HG02938 (cell line): ENCODE results near the gene PRKG1.
A peak's percentile ranks its signal among the peaks of the same experiment; 100 is the strongest.

Experiments used
- ATAC-seq: cut with Tn5 transposase; IDR thresholded peaks from one replicate; pipeline ENCODE4 v1.9.1; 2021; ENCODE audit warnings: mild to moderate bottlenecking, moderate library complexity; ENCODE audit not compliant: unreplicated experiment

The PRKG1 gene

DNA sequence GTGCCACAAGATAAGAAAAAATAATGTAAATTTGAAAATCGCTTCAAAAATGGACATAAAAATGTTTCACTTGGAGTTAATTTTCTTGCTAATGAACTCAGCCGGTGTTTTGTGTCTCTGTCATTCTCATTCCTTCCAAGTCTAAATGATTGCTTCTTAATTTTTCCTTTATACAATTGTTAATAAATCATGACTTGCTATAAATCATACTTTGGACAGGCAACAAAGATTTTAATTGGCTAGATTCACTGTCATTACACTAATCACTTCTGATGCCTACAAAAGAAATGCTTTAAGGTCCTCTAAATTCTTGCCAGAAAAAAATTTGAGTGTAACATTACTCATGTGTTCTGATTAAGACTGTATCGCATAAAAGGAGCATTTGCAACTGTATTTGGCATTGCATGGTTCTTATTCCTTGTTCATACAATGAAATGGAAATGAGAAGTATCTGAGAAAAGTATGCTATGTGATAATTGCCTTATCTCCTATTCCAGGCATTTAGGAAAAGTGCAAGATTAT, 1000.3 kb downstream of the PRKG1 start:
- ATAC-seq = no peak

DNA sequence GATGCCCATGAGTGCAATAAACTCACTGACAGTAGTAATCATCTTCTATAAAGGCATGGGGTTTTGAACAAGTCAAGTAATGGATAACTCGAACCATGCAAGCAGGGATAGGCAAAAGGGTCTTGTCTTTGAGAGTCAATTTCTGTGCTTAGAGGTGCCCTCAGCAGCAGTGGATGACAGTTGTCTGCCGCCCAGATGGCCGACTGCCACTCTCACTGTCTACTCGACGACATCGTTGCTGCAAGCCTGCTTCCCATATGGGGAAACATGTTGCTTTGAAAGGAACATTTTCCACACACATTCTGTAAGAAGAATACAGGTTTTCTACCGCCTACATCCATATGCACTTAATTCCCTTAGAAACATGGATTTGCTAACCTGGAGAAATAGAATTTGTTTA, 1003.5 kb downstream of the PRKG1 start:
- ATAC-seq = no peak

DNA sequence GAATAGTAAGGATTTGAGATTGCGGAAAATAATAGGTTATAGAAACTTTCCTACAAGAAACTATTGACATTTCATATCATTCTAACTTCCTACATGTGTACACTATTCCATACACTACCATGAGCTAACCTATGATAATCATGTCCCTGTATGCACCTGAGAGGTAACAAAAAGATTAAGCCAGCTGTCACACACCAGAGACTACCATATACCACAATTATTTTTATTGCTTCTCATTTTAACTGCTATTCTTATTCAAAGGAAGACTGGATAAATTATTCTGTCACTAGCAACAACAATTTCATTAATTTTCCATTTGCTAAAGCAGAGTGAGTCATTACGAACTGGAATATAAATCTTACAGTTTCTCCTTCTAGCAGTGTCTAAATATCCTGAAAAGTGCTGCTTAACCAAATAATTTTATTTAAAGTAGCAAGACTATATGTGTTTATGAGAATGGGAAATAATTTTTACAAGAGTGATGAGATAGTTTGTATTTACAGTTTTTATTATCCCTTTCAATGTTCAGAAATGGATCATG, 1004.2 kb downstream of the PRKG1 start:
- ATAC-seq = no peak

DNA sequence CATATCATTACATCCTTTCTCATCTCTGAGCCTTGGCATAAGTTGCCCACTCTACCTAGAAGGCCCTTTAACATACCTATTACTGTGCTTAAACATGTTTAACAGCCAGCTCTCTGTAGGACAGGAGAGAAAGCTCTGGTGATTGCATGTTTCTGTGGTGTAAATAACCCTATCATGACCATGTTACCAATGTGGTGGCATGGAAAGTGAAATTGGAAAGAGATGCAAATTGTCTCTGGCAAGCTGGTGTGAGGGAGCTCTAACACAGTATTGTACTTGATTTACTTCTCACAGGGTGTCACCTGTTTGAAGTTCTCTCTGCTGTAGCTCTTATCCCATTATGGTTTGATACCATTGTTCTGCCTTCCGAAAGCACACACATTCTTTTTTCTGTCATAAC, 1008.0 kb downstream of the PRKG1 start:
- peak; percentile 65 for ATAC-seq

DNA sequence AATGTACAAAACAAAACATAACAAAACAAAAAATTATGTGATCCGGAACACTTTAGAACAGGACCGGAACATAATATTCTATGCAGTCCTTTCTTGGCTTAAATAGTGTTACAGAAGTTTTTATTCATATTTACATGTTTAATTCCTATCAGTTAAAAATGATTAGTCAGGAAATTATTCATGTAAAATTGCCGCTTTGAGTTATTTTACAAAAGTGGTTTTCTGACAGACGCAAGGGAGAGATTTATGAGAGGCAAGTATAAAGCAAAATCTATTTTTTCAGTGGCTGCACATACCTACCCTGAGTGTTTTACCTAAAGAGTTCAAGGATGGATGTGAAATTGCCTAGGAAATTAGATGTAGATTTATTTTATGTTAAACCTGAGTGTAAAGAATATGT, 1009.1 kb downstream of the PRKG1 start:
- ATAC-seq = no peak

DNA sequence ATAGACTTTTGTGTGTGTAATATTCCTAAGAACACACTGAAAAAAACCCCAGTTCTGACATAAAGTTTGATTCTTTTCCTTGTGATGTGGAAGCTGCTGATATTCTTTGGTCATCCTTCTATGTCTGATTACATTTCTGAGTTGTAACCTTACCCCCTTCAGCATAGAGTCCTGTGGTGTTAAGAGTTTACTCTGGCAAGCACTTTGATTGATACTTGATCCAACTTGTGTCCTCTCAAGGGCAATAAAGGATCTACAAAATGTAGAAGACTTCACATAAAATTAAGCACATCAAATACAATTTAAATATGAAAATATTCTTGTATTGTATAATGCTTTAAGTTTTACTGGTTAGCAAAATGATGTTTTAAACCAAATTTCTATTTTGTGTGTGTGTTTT, 1018.1 kb downstream of the PRKG1 start:
- ATAC-seq = no peak

DNA sequence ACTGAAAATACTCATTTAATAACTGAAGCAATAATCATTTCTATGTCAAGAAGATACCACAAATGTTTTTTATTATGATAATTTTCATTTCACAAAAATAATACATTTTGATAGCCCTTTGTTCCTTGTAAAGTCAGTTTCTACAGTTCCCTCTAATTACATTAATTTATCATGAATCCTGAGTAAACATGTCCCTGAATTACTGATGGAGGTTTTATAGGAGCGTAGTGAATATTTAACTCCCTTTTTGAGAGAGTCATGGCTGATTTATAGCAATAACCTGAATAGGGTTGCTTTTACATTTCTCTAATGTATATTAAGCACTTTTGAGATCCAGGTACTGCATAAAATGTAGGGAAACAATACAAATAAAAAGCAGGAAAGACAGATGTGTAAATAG, 1023.8 kb downstream of the PRKG1 start:
- ATAC-seq = no peak

DNA sequence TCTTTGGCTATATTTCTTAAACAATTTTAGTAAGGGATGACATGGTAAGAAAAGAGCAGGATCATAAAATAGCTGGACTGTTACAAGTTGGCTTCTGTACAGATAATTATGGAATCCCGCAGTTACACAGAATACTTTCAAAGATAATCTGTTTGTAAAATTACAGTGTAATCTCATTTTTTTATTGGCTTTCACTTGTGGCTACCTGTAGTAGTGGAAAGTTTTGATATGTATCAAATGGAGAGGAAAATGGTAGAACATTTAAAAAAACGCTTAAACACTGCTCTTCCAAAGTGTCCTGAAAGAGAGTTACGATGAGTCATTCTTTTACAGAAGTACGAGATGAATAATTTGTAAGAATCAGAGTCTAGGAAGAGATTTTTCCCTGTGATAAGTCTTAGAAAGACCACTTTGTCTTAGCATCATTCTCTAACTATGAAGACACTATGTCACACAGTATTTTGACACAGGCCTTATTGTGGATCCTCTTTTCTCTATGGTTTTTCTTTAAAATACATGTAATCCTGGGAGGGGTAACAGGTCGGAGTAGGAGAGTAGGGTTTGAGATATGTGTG, 1024.8 kb downstream of the PRKG1 start:
- no peak for ATAC-seq

DNA sequence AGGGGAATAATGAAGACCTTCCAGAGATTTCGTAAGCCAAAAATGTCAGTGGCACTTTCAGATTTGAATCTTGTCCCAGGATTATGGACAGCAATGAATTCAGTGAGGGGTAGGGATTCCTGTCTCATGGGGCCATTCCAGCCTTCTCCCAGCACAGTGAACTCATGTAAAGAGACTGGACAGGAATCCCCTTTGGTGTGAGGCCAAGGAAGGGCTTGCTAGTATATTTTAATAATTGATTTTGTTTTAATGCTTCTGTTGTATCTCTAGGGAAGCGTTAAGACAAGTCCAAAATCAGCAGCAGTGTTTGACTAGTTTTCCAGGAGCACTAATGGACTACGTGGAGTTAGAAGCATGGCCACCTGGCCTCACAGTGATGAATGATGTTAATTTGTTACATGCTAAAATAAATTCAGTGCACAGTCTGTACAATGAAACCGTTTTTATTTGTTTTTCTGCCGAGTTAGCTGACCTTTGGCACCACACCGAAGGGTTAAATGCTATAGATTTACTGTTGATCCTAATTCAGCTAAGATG, 1025.8 kb downstream of the PRKG1 start:
- ATAC-seq = no peak

DNA sequence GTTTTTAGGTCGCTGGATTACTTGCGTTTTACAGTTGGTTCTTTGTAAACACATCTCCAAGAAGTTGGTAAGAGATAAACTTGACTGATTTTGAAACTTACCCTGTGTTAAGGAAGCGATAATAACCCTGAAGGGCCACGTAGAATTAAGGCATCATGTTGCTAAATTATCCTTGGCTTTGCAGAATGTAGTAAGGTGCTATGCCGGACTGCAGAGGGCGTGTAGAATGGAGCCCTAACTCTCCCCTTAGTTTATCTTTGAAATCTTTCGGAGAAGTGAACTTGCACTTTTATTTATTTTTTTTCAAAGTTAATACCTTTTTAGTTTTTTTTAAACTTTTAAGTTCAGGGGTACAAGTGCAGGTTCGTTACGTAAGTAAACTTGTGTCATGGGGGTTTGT, 1031.0 kb downstream of the PRKG1 start:
- ATAC-seq = no peak

DNA sequence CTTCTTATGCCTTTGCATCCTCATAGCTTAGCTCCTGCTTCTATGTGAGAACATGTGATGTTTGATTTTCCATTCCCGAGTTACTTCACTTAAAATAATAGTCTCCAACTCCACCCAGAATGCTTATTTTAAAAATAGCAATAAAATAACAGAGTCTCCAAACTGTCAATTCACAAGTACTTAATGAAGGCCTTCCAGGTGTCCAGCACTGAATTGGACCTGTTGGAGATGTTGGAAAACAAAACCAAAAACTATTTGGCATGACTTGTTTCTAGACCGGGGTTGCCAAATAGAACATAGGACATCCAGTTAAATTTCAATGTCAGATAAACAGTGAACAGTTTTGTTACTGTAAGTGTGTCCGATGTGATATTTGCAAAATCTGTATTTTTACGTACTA, 1031.7 kb downstream of the PRKG1 start:
- no peak for ATAC-seq

DNA sequence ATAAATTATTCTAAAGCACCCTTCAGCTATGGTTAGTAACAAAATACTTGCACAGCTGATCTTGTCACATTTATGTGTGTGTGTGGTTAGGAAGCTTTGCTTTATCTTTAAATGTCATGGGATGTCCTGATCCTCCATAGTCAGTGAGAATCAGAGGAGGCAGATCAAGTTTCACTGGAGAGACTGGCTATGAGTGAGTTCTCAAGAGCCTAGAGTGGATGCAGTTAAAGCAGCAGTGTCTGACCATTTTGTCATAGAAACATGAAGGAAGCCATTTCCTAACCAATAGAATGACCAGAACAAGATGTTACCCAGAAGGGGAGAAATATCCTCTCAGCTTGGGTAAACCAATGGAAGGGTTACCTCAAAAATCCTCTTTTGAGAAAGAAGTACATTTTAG, 1032.6 kb downstream of the PRKG1 start:
- ATAC-seq = no peak

DNA sequence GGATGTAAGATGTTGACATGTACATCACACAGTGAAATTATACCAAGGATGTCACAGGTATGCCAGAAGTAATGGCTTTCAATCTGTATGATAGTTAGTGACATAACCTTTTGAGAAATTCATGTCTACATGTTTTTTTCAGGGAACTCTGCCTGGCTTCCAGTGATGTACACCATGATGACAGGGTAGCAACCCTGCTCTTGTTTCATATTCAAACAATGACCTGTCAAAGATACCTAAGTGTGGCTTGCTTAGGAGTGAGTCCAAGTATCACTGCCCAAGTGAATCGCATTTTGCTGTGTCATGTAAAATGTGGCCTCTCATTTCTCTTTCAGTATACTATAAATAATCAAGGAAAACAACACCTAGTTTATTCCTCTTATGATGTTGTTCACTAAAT, 1033.9 kb downstream of the PRKG1 start:
- no peak for ATAC-seq

DNA sequence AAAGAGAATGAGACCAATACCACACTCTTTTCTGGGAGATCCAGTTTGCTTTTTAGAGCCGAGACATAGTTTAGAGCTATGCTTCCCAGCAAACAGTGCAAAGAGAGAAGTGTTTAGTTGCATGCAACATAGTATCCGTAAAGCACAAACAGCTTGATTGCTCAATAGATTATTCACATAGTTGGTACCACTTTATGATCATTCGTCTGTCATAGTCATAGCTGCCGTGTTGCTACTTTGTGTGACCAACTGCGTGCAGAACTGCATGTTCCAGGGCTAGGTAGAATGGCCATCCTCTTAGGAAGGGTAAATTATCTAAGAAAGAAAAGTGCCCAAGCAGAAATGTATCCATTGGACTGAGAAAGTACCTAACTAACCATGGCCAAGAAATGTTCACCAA, 1036.3 kb downstream of the PRKG1 start:
- no peak for ATAC-seq

DNA sequence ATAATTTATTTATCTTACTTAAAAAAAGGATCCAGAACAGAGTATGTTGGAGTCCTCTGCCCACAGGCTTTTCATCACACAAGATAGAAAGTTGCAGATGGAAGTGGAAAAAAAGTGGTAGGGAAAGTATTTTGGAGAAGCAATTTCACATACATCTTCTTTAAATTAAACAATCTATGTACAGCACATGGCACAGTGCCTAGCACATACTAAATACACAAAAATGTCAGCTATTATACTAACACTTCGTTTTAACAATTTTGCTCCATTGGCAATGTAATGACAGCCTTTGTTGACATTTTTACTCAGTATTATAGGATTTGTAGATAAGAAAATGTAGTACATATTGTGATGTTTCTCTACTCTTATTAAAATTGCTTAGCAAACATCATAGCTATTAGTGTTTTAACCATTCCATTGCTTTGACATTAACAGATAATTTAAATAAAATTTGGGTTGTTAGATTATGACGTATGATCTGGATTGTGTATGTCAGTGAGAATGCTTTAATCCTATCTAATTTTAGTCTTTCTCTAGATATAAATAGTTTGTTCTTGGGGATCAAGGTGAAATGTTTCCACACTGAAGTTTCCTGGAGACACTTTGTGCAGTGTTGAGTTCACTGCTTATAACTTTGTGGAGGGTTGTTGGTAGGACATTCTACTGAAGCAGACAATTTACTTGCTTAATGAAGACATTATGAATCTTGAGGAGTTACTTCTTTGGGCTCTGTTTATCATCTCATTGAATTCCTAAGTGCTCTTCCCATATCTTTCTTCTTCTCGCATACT, 1037.0 kb downstream of the PRKG1 start:
- ATAC-seq = no peak

DNA sequence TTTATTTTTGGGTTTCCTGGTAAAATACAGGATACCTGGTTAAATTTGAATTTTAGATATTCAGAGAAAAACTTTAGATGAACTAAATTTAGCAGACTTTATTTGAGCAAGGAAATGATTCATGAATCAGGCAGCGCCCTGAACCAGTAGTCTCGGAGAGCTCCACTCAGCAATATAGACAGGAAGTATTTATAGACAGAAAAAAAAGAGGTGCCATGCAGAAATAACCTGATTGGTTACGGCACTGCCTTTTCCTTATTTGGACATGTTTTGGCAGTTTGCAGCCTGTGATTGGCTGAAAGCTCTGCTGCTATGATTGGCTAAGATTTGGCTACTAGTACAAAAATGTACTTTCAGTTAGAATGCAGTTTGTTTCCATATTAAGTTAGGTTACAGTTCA, 1041.5 kb downstream of the PRKG1 start:
- ATAC-seq = no peak

DNA sequence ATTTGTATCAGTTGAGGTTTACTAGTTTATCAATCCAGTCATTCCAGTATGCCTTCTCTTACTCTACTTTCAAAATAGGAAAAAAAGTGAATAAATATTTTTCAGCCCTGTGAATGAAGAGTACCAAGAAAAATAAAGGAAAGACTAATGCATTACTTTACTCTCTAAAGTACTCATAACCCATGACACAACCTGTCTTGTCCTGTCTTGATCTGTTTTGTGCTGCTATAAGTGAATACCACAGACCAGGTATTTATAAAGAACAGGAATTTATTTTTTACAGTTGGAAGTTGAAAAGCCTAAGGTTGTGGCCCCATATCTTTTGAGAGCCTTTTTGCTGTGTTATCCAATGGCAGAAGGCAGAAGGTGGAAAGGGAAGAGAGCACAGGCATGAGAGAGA, 1045.2 kb downstream of the PRKG1 start:
- no peak for ATAC-seq

DNA sequence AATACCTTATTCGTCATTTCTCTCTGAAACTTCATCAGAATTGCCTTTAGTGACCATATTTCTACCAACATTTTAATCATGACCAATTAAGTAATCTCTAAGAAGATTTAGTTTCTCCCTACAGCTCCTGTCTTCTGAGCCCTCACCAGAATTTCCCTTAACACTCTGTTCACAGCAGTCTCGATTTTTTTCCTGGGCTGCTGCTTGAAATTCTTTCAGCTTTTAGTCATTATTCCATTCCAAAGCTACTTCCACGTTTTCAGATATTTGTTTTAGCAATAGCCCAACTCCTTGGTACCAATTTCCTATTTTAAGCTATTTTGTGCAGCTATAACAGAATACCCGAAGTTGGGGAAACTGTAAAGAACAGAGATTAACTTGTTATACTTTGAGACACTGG, 1047.4 kb downstream of the PRKG1 start:
- no peak for ATAC-seq

DNA sequence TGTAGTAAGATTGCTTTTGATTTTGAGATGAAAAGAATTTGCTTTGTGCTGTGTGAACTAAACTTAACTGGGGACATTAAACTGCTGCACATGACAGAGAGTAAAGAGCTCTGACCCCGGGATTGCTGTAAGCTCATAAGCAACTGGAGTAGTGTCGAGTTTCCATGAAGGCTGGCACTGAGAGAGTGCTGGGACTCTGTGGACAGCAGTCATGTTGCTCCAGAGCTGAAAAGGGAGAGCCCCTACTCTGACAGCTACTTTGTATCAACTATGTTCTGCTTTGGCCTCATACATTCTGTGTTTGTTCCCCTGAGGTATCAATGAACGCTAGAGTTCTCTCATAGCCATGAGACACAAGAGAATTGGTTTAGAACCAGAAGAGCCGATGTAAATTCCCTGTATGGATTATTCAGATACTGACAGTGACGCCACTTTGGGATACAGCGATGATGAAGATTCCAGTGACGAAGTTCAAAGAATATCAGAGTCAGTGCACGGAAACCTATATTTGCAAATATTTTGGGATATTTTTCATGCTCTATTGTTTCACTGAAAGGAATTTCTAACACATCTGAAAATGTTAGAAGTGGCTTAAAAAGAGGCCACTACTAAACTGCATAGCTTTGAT, 1053.9 kb downstream of the PRKG1 start:
- no peak for ATAC-seq

DNA sequence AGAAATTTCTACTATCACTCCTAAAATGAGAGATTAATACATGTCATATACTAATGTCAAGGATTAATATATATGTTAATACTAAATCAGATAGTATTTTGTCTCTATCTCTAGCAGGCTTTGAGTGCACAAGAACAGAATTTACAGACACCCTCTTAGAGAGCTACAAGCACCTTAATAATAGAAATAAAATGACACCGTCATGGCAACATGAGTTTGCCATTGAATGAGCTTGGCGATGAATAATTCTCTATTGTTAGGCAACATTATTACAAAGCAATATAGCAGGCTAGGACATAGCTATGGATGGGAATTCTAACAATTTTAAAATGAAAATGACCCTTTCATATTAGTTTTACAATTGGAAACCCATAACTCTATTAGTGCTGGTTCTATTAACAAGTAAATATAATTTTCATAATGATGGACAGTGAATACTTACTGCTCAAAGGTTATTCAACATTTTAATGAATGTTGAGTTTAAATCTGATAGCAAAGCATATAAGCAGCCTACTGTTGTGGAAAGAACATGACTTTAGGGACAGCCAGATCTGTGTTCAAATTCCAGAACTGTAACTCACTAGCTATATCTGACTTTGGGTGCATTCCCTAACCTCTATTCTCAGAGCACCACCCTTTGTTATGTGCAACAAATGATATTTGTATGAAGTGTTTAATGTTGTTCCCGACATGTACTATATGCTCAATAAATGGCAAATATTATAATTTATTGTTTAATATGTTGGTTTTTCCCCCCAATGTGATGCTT, 1055.3 kb downstream of the PRKG1 start:
- no peak for ATAC-seq

DNA sequence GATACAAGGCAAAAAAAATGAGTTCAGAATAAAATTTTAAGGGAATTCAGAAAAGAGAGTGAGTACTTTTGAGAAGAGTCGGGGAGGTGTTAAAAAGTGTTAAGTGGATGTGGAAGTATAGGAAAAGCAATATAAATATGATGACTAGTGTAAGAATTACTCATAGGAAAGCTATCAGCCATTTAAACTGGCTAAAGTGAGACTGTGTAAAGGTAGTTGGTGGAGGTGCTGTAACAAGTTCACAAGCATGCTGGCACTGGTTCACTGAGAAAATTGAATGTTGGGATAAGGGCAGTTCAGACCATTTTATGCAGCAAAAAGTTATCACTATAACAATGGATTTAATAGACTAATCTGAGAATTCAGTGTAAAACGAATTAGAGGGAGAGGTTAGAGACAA, 1060.8 kb downstream of the PRKG1 start:
- ATAC-seq = no peak
